Lung (tissue), 12 donors: ENCODE results near the gene HACD2. TPM values are rescaled to one million over a fixed set of nuclear protein-coding genes. Genes with fewer than 3 reads are reported as not detected.
A peak's percentile ranks its signal among the peaks of the same experiment; 100 is the strongest.

ENCODE experiments used
- ATAC-seq: fragments of 200-7000 bp; cut with Tn5 transposase; one replicate; pipeline ENCODE4 v1.9.1; 2020; ENCODE audit warnings: moderate number of reproducible peaks; ENCODE audit not compliant: insufficient read depth, low FRiP score
- DNase-seq, 3 donors: peaks; one replicate each; pipeline ENCODE4 v3.0.0-alpha.2; 2013 to 2017
- H3K27ac ChIP-seq, 2 donors: one replicate each; pipeline ENCODE4 v1.5.1; 2013; ENCODE audit warnings: mild to moderate bottlenecking in 2 of 2, moderate library complexity in 2 of 2, control low read depth in 1 of 2, inconsistent platforms in 1 of 2, low read depth in 1 of 2, low read length in 1 of 2
- H3K27me3 ChIP-seq, 3 donors: one replicate each; pipeline ENCODE4 v1.5.1; 2013; ENCODE audit warnings: low read length in 2 of 3; ENCODE audit not compliant: control insufficient read depth in 3 of 3, insufficient read depth in 3 of 3
- H3K36me3 ChIP-seq, 4 donors: one replicate each; pipeline ENCODE4 v1.5.1; 2013; ENCODE audit warnings: low read length in 4 of 4, mild to moderate bottlenecking in 1 of 4, moderate library complexity in 1 of 4; ENCODE audit not compliant: control insufficient read depth in 4 of 4, insufficient read depth in 4 of 4
- H3K4me1 ChIP-seq, 5 donors: one replicate each; pipeline ENCODE4 v1.5.1; 2013; ENCODE audit warnings: low read length in 5 of 5, mild to moderate bottlenecking in 2 of 5, moderate library complexity in 1 of 5; ENCODE audit not compliant: control insufficient read depth in 5 of 5, insufficient read depth in 5 of 5
- H3K4me3 ChIP-seq: one replicate; pipeline ENCODE4 v1.5.1; 2013; ENCODE audit warnings: mild to moderate bottlenecking, control low read depth, moderate library complexity
- H3K9ac ChIP-seq, 2 donors: one replicate each; pipeline ENCODE4 v1.5.1; 2013; ENCODE audit warnings: low read length in 2 of 2, control low read depth in 1 of 2; ENCODE audit not compliant: insufficient read depth in 1 of 2
- H3K9me3 ChIP-seq, 4 donors: one replicate each; pipeline ENCODE4 v1.5.1; 2013; ENCODE audit warnings: low read length in 3 of 4, mild to moderate bottlenecking in 1 of 4, moderate library complexity in 1 of 4; ENCODE audit not compliant: control insufficient read depth in 4 of 4, insufficient read depth in 3 of 4
- WGBS, 2 donors: extraction: QIAGEN DNeasy Blood & Tissue Kit; methylation state at CpG; one replicate each; pipeline ENCODE4 v1.1.7; 2013; 5-methylcytosine and 5-hydroxymethylcytosine counted together
- polyA plus RNA-seq, 2 donors: library from polyadenylated mRNA; stranded (reverse); fragments of 200-250 nt; gene quantifications; one replicate each; pipeline ENCODE4 v1.2.1, GENCODE V29; 2013
- total RNA-seq, 2 donors: library from RNA; depleted of rRNA in 1 of 2; stranded (reverse); fragments of >200 nt in 1 of 2; gene quantifications; one replicate each; pipeline ENCODE4 v1.2.1, GENCODE V29; 2014 to 2021
- TF ChIP-seq, protein P1 (sequence below): IDR thresholded peaks from 2 replicates; pipeline ENCODE4 v1.5.1; 2012; ENCODE audit warnings: mild to moderate bottlenecking; ENCODE audit errors: control extremely low read depth, extremely low read depth
- donor health status: control.
- donor health status: control.
- donor health status: Bipolar disorder and iron deficiency.
- donor health status: healthy.
- donor health status: DM: yes; HTN: yes; CAD: no.

HACD2 gene
- total and polyA plus RNA-seq, 4 donors, result 17.1 to 40.7 (median 28.2) TPM

DNA sequence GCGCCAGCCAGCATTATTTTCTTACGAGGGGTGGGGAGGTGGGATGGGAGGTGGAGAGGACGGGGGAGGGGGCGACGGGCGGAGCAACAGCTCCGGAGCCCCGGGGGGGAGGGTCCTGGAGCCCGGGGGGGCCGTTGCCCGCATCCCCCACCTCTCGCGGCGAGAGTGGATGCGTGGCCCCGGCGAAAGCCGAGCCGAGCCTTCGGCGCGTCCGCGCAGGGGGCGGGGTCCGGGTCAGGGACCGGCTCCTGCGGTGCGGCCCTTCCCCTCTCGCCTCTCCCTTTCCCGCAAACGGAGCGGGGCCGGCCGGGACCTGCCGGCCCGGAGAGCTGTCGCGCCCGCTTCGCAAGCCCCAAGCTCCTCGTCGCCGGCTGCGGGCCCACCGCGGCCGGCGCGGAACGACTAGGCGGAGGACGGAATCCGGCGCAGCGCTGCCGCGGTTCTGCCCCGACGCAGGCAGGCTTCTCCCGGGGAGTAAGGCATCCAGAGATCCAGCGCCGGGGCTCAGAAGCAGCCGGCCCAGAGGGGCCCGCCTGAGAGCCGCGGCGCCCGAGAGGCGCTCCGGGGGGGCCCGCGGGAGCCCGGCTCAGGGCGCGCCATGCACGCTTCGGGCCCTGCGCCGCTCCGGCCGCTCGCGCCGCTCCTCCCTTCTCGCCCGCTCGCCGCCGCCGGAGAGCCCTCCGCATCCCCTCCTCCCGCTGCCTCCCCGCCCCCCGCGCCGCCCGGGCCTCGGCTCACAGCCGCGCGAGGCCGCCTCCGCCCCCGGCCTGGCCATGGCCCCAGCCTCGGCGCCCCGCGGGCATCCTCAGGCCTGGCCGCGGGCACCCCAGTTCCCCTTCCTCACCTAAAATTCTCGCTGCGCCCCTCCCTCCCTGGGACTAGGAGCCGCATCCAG, 135.5 kb downstream of the HACD2 start:
- ATAC-seq (peak; percentile 31), DNase-seq (peak; percentile 58 to 66 (median 62))
- Histone ChIP-seq H3K36me3 (no peaks in the 10 kb centered on the region), H3K4me3 (peak overlapping the region; percentile 39), H3K27me3 (peaks cover 0 to 33% (median 2%) of the 10 kb centered on the region in 3 donors), H3K9me3 (peaks cover 0 to 4% (median 0%) of the 10 kb centered on the region in 4 donors), H3K9ac (no peak overlapping the region), H3K27ac (peak overlapping the region in 1 of 2 donors; percentile 96), H3K4me1 (peaks cover 0 to 28% (median 6%) of the 10 kb centered on the region in 5 donors)
- TF ChIP-seq, protein P1, sequence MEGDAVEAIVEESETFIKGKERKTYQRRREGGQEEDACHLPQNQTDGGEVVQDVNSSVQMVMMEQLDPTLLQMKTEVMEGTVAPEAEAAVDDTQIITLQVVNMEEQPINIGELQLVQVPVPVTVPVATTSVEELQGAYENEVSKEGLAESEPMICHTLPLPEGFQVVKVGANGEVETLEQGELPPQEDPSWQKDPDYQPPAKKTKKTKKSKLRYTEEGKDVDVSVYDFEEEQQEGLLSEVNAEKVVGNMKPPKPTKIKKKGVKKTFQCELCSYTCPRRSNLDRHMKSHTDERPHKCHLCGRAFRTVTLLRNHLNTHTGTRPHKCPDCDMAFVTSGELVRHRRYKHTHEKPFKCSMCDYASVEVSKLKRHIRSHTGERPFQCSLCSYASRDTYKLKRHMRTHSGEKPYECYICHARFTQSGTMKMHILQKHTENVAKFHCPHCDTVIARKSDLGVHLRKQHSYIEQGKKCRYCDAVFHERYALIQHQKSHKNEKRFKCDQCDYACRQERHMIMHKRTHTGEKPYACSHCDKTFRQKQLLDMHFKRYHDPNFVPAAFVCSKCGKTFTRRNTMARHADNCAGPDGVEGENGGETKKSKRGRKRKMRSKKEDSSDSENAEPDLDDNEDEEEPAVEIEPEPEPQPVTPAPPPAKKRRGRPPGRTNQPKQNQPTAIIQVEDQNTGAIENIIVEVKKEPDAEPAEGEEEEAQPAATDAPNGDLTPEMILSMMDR, result no peak
- WGBS, 2 donors, result 1% methylated on average over 47 to 113 of the region's 114 CpGs

DNA sequence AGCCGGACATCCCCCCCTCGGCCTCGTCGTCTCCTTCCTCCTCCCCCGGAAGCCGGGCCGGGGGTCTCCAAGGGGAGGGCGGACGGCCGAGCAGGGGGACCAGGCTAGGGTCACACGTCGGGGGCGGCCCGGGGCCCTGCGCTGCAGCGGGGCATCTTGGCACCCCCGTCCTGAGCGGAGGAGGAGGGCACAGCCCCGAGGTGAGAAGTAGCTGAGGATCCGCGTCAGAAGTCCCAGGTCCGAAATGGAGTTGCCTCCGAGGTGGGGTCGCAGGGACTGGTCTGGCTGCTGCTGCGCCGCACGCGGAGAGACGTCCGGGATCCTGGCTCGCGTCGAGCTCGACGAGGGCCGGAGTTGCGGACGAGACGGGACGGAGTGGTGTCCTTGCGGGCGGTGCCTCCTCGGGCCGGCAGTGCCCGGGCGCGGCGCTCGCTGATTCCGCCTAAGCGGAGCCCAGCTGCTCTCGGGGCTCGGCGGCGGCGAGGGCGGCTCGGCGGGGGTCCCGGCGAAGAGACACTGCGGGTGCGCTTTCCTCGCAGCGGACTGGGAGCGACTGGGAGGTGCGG, 136.2 kb downstream of the HACD2 start, which contains the start of gene ADCY5:
Gene ADCY5, minus strand, starts transcription at position 555 of the 566 bp plus-strand sequence. Its CDS starts 545 bp downstream, at position 10.
- Histone ChIP-seq H3K4me3 (peak within 1 kb of the TSS; percentile 39), H3K36me3 (no peaks in the 10 kb centered on the region), H3K27me3 (peaks cover 0 to 28% (median 2%) of the 10 kb centered on the region in 3 donors), H3K9ac (no peak within 1 kb of the TSS), H3K27ac (peak within 1 kb of the TSS in 1 of 2 donors; percentile 96), H3K9me3 (peaks cover 0 to 4% (median 0%) of the 10 kb centered on the region in 4 donors), H3K4me1 (peaks cover 0 to 28% (median 6%) of the 10 kb centered on the region in 5 donors)
- ATAC-seq (no peak), DNase-seq (peak; percentile 38 to 54 (median 45))
- TF ChIP-seq, protein P1, result no peak
- 1 to 3% methylated on average over 54 to 67 of the region's 67 CpGs for WGBS, 2 donors

- ATAC-seq (no peak), DNase-seq (peak; percentile 45 to 54 (median 48))
- H3K27ac ChIP-seq, result peak overlapping the region in 1 of 2 donors; percentile 96
- no peaks in the 10 kb centered on the region for H3K36me3 ChIP-seq
- no peak overlapping the region for H3K9ac ChIP-seq
- WGBS, 2 donors, result 15 to 21% methylated on average over 69 to 110 of the region's 110 CpGs
- TF ChIP-seq, protein P1, result no peak
- H3K4me3 ChIP-seq, result peak overlapping the region; percentile 39
- peaks cover 0 to 4% (median 0%) of the 10 kb centered on the region in 4 donors for H3K9me3 ChIP-seq
- H3K4me1 ChIP-seq, result peaks cover 0 to 28% (median 6%) of the 10 kb centered on the region in 5 donors
- peaks cover 0 to 25% (median 2%) of the 10 kb centered on the region in 3 donors for H3K27me3 ChIP-seq
These were observed 136.9 kb downstream of the HACD2 start for GRCh38 chr3:123447749-123448517.
